Lung (tissue), 12 donors: ENCODE measurements around the gene DNAH14. TPM values are rescaled to one million over a fixed set of nuclear protein-coding genes. Genes with fewer than 3 reads are reported as not detected.

Experiments used
- ATAC-seq: fragments of 200-7000 bp; cut with Tn5 transposase; one replicate; pipeline ENCODE4 v1.9.1; 2020; ENCODE audit warnings: moderate number of reproducible peaks; ENCODE audit not compliant: insufficient read depth, low FRiP score
- DNase-seq, 3 donors: peaks; one replicate each; pipeline ENCODE4 v3.0.0-alpha.2; 2013 to 2017
- H3K27ac ChIP-seq, 2 donors: one replicate each; pipeline ENCODE4 v1.5.1; 2013; ENCODE audit warnings: mild to moderate bottlenecking in 2 of 2, moderate library complexity in 2 of 2, control low read depth in 1 of 2, inconsistent platforms in 1 of 2, low read depth in 1 of 2, low read length in 1 of 2
- H3K27me3 ChIP-seq, 3 donors: one replicate each; pipeline ENCODE4 v1.5.1; 2013; ENCODE audit warnings: low read length in 2 of 3; ENCODE audit not compliant: control insufficient read depth in 3 of 3, insufficient read depth in 3 of 3
- H3K36me3 ChIP-seq, 4 donors: one replicate each; pipeline ENCODE4 v1.5.1; 2013; ENCODE audit warnings: low read length in 4 of 4, mild to moderate bottlenecking in 1 of 4, moderate library complexity in 1 of 4; ENCODE audit not compliant: control insufficient read depth in 4 of 4, insufficient read depth in 4 of 4
- H3K4me1 ChIP-seq, 5 donors: one replicate each; pipeline ENCODE4 v1.5.1; 2013; ENCODE audit warnings: low read length in 5 of 5, mild to moderate bottlenecking in 2 of 5, moderate library complexity in 1 of 5; ENCODE audit not compliant: control insufficient read depth in 5 of 5, insufficient read depth in 5 of 5
- H3K4me3 ChIP-seq: one replicate; pipeline ENCODE4 v1.5.1; 2013; ENCODE audit warnings: mild to moderate bottlenecking, control low read depth, moderate library complexity
- H3K9ac ChIP-seq, 2 donors: one replicate each; pipeline ENCODE4 v1.5.1; 2013; ENCODE audit warnings: low read length in 2 of 2, control low read depth in 1 of 2; ENCODE audit not compliant: insufficient read depth in 1 of 2
- H3K9me3 ChIP-seq, 4 donors: one replicate each; pipeline ENCODE4 v1.5.1; 2013; ENCODE audit warnings: low read length in 3 of 4, mild to moderate bottlenecking in 1 of 4, moderate library complexity in 1 of 4; ENCODE audit not compliant: control insufficient read depth in 4 of 4, insufficient read depth in 3 of 4
- CTCF ChIP-seq: IDR thresholded peaks from 2 replicates; pipeline ENCODE4 v1.5.1; 2012; ENCODE audit warnings: mild to moderate bottlenecking; ENCODE audit errors: control extremely low read depth, extremely low read depth
- WGBS, 2 donors: extraction: QIAGEN DNeasy Blood & Tissue Kit; methylation state at CpG; one replicate each; pipeline ENCODE4 v1.1.7; 2013; 5-methylcytosine and 5-hydroxymethylcytosine counted together
- polyA plus RNA-seq, 2 donors: library from polyadenylated mRNA; stranded (reverse); fragments of 200-250 nt; gene quantifications; one replicate each; pipeline ENCODE4 v1.2.1, GENCODE V29; 2013
- total RNA-seq, 2 donors: library from RNA; depleted of rRNA in 1 of 2; stranded (reverse); fragments of >200 nt in 1 of 2; gene quantifications; one replicate each; pipeline ENCODE4 v1.2.1, GENCODE V29; 2014 to 2021
- donor health status: control.
- donor health status: control.
- donor health status: Bipolar disorder and iron deficiency.
- donor health status: healthy.
- donor health status: DM: yes; HTN: yes; CAD: no.

DNAH14 gene
- total and polyA plus RNA-seq, 4 donors = 3.0 to 61.3 (median 7.9) TPM

- peak in 2 of 3 donors; percentile 30 to 32 for DNase-seq
- peaks cover 8 to 51% (median 15%) of the 10 kb centered on the region in 5 donors for H3K4me1 ChIP-seq
Measured at GRCh38 chr1:225425201-225425786, 495.8 kb downstream of the DNAH14 start.

GRCh38 chr1:225426395-225427234, 497.1 kb downstream of the DNAH14 start:
- DNase-seq = peak; percentile 43 to 59 (median 55)
- TF ChIP-seq CTCF = no peak
- H3K27ac ChIP-seq = peak overlapping the region in 1 of 2 donors; percentile 92

More at GRCh38 chr1:225425201-225425786, 495.8 kb downstream of the DNAH14 start:
- Histone ChIP-seq H3K27me3 (peaks cover 0 to 3% (median 0%) of the 10 kb centered on the region in 3 donors), H3K9me3 (no peaks in the 10 kb centered on the region), H3K4me3 (no peak overlapping the region), H3K9ac (no peak overlapping the region), H3K27ac (no peak overlapping the region), H3K36me3 (no peaks in the 10 kb centered on the region)
- TF ChIP-seq CTCF = no peak
- 28 to 31% methylated on average over 5 of the region's 5 CpGs for WGBS, 2 donors
- no peak for ATAC-seq

GRCh38 chr1:225427235-225428067, 498.0 kb downstream of the DNAH14 start, which contains the start of gene LBR:
Gene LBR (minus strand): TSS chr1:225428038. CDS start chr1:225424075, 3,963 bp downstream.
- Histone ChIP-seq H3K4me1 (peaks cover 5 to 45% (median 15%) of the 10 kb centered on the region in 5 donors), H3K27me3 (peaks cover 0 to 3% (median 0%) of the 10 kb centered on the region in 3 donors), H3K27ac (peak within 1 kb of the TSS; percentile 84 to 92), H3K9me3 (peaks cover 0 to 2% (median 0%) of the 10 kb centered on the region in 4 donors), H3K36me3 (no peaks in the 10 kb centered on the region), H3K4me3 (peak within 1 kb of the TSS; percentile 91), H3K9ac (peak within 1 kb of the TSS; percentile 31 to 87)
- WGBS, 2 donors = 0% methylated on average over 69 to 94 of the region's 94 CpGs
- ATAC-seq (peak; percentile 3), DNase-seq (peak in 1 of 3 donors; percentile 79)
- TF ChIP-seq CTCF = no peak

More at GRCh38 chr1:225426395-225427234, 497.1 kb downstream of the DNAH14 start:
- 3 to 4% methylated on average over 36 of the region's 36 CpGs for WGBS, 2 donors
- Histone ChIP-seq H3K27me3 (peaks cover 0 to 3% (median 0%) of the 10 kb centered on the region in 3 donors), H3K4me1 (peaks cover 8 to 51% (median 15%) of the 10 kb centered on the region in 5 donors), H3K4me3 (peak overlapping the region; percentile 91), H3K9ac (peak overlapping the region; percentile 17 to 78), H3K36me3 (no peaks in the 10 kb centered on the region), H3K9me3 (peaks cover 0 to 2% (median 0%) of the 10 kb centered on the region in 4 donors)
- ATAC-seq = no peak
